Measurements from ENCODE around the gene ADCY4.

- no peak for TF ChIP-seq CTCF (IDR thresholded peaks at IDR 0.05; ENCODE audit: low read depth, low read length)
- no peak for TF ChIP-seq MAX (IDR thresholded peaks at IDR 0.05; ENCODE audit: low read depth, low read length)
Observed at GRCh38 chr14:24369907-24370687, 35.2 kb upstream of the ADCY4 start.
